Posterior cingulate gyrus (tissue), 11 donors: Measurements from ENCODE around the gene ADGRG6.
A peak's percentile ranks its signal among the peaks of the same experiment; 100 is the strongest.
"Not testable (repeated sequence)": the region's sequence is repeated elsewhere in the genome, so short reads cannot be mapped to it uniquely, and the experiment has no call there.

ENCODE experiments used
- DNase-seq, 10 donors: peaks; one replicate each; pipeline versions ENCODE4 v3.0.0 to v3.0.0-alpha.2; 2020 to 2021; ENCODE audit warnings: mixed read lengths in 3 of 10
- intact Hi-C: fragments of 100-400 bp; cut with DNase I; formaldehyde crosslinking; loops from one replicate; pipeline ENCODE4 v1.15.1; 2023

ADGRG6 gene

DNA sequence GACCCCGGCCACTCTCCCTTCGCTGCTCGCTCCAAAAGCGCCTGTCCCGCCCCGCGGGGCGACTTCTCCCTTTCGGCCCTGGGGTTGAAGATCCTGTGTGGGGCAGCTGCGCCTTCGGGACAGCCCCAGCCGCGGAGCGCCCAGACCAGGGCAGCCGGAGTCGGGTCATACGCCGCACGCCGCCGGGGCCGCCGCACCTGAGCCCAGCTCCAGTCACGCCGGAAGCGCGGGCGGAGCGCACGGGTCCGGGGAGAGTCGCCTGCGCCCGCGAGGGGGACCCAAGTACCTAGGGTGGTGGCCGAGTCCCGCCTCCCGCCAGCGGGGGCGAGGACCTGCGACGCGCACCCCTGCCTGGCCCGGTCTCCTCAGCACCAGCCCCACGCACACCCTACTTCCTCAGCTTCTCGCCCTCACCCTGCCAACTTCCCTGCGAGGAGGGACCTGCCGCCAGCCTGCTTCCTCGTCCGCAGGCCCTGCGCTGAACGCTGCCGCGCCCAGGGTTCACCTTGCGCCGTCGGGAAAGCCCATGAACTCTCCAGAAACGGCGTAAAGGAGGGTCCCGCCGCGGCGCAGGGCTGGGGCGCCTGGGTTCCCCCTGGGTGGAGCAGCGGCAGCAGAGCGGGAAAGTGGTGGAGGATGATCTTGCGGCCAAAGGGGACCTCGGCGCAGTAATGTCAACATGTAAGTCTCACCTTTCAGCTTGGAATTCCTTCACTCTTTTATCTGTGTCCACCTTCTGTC is at the start of gene ADGRG6:
TSS of gene ADGRG6 (plus strand) at position 357 of the 741 bp plus-strand sequence. CDS start at position 680, 323 bp downstream.
- peak in 6 of 10 donors; percentile 10 to 85 (median 42) for DNase-seq
- intact Hi-C loops = no loop called here

DNA sequence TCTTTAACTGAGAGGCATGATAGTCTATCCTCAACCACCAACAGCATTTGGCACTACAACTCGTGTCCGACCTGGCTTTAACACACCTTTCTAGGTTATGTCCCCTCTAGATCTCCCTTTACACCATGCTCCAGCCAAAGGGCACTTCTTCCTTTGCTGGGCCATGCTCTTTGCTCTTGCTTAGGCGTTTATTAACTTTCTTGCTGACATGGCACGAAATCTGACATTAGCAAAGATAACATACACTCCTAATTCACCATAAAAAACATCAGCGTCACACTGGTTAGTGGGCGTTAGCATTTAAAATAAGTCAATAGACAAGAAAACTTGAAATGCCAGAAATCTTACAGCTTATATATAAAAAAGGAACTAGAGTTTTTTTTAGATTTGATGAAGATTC is 47.3 kb upstream of the ADGRG6 start:
- intact Hi-C loops = no loop called here
- no peak for DNase-seq

DNA sequence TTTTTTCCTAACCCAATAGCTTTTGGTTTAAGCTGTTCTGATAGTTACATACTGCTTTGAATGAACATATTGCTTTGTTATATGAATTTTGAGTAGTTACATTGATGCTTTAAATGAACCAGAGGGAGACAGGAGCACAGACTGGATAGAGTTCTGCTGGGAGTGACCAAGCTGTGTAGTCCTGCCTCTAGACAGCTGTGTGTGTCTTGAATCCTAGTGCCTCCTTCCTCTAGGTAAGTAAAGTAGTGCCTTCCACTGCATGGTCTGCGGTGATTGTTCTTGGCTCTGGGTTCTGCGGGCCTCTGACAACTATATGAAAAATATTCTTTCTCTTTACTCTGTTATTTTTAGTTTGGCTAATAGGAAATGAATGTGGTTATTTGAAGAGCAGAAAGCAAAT is 46.0 kb upstream of the ADGRG6 start:
- intact Hi-C loops = no loop called here

DNA sequence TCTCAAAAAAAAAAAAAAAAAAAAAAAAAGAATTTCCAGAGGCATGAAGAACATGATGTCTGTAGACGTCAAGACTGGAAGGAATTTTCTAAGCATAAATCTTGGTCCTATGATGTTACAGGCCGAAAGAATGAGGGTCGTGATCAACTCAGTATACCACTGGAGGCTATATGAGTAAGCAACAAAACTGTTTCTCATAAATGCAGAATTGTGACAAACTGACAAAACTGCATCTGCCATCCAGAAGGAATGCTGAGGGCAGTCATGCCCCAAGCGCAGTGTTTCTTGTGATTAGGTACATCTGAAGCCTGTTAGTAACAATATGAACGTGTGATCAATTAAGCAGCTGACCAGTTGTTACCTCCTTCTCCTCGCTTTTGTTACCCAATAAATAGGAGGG is 43.5 kb upstream of the ADGRG6 start:
- intact Hi-C loops = no loop called here
- DNase-seq = no peak

More for the DNA sequence above, 46.0 kb upstream of the ADGRG6 start:
- no peak for DNase-seq

DNA sequence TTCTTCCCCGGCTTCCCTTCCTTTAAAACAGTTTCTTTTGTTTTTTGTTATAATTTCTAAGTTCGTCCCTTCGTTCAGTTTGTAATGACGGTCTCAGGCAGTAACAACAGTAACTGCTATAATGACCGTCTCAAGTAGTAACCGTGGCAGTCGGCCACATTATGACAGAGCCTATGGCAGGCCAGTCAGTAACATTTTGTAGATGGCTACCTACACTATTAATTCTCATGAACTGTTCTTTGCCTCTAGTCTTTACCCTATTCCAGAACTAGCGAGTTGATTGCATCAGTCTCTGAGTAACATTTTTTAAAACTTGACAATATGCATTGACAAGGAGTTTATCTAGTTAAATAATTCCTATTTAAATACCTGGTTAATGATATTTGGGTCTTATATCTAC is 43.0 kb upstream of the ADGRG6 start:
- intact Hi-C loops = no loop called here
- no peak for DNase-seq

DNA sequence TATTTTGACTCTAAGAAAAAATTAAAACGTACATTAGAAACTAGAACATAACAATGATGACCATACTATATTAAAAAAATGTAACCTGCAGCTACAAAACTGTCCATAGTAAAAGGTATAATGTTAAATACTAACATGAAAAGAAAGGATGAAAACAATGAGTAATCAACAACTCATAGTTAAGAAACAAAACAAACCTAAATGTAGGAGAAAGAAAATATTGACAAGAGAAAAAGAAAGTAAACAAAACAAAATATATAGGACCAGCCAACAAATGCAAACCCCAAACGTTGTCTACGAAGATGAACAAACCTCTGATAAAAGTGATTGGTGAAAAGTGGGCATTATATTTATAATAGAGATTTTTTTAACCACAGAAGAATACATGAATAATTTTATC is 41.1 kb upstream of the ADGRG6 start:
- no peak for DNase-seq
- intact Hi-C loops = no loop called here

DNA sequence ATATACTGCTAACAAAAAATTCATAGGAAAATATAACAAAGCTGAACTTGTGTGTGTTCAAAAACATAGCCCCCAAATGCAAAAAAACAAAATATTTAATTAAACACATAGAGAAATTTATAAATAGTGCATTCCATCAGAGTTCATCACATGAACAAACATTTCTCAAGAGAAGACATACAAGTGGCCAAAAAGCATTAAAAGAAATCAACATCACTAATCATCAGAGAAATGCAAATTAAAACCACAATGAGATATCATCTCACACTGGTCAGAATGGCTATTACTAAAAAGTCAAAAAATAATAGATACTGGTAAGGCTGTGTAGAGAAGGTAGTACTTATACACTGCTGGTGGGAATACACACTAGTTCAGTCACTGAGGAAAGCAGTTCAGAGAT is 39.6 kb upstream of the ADGRG6 start:
- no peak for DNase-seq
- intact Hi-C loops = no loop called here

DNA sequence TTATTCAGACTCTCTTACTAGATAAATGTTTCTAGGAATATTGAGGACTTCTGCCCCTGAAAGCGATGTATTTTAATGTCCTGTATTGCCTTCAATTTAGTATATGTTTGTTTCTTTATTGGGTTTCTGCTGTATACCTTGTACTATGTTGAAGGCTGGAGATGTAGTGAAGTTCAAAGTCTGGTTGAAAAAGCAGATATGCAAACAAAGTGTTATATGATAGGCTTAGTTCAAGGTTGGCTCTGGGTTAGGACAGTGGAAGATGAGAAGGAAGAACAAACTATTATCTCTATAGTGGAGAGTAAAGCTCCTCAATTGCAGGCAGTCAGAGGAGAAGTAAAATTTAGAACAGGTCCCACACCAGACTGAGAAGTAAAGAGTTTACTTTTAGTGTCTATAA is 36.3 kb upstream of the ADGRG6 start:
- intact Hi-C loops = no loop called here

DNA sequence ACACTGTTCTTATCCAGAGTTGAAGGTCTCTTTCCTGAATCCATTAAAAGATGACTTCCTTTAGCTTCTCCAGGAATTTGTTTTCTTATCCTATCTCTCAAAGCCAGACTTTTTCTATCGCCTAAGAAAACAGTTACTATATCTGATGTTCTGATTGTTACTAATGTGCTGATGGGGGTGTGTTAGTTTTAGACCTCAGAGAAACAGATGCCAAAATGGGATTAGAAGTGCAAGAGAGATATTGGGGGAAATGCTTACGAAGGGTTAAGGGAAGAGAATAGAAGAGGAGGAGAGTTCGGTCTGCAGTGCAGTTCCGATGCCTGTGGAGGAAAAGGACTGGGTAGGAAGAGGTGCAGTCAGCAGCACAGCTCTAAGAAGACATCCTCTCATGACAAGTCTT is 35.7 kb upstream of the ADGRG6 start:
- intact Hi-C loops = loop anchor here (1.0 kb wide), 1 partner anchor 24 kb away; no protein-coding TSS in a partner anchor
- DNase-seq = no peak

More for the DNA sequence above, 36.3 kb upstream of the ADGRG6 start:
- no peak for DNase-seq

DNA sequence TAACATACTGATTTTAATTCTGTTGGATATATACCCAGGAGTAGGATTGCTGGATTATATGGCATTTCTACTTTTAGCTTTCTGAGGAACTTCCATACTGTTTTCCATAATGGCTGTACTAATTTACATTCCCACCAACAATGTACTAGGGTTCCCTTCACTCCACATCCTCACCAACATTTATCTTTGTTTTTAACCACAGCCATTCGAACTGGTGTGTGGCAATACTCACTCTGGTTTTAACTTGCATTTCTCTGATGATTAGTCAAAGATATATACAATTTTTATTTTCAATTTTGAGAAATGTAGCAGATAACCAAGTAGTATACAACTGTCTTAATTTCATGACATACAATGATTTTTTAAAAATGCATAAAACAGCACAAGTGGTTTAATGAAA is 30.3 kb upstream of the ADGRG6 start:
- DNase-seq = no peak
- intact Hi-C loops = no loop called here

DNA sequence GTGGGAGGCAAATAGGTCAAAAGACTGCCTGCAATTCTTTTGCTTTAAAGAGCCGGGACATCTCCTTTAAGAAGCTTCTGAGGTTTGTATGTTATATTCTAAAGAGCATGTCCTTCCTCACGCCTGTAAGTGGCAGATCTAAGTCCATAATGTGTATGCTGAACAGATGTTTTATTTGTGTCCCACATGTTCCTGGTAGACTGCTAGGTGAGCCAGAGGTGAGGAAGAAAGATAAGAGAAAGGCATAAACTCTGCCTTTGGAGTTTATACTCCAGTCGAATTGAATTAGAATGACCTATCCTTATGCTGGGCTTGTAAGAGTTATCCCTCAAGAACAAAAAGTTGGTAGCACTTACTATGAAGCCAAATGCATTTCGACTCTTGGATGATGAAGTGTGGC is 27.2 kb upstream of the ADGRG6 start:
- intact Hi-C loops = no loop called here
- DNase-seq = no peak

DNA sequence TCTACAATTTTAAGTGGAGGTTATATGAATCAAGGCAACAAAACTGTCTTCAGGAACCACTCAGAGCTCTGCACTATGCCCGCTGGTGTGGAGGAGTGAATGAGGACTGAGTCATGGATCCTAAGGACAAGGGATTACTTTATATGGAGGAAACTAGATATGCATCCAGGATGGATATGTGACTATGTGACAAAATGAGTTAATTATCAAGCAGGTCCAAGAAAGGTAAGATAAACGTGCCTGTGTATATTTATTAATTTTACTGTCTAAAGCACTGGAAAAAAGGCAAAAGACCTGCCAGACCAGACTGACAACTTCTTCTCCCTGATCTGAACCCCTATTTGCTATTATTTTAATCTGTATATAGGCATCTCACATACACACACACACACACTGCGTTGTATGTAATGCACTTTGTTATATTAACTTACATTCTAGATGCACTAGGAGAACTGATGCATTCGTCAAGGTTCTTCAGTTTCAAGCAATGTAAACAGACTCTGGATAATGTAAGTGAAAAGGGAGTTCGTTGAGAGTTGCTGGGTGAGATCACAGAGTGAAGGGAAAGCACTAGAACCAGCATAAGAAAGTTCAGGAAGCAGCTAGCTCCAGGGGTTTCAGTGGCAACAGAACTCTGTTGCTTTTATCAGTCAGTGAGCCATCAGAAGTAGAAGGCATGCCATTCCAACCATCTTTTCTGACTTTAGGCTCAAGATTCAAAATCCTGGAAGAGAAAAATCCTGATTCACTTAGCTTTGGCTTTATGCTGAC is 26.4 kb upstream of the ADGRG6 start:
- DNase-seq = no peak
- intact Hi-C loops = no loop called here

DNA sequence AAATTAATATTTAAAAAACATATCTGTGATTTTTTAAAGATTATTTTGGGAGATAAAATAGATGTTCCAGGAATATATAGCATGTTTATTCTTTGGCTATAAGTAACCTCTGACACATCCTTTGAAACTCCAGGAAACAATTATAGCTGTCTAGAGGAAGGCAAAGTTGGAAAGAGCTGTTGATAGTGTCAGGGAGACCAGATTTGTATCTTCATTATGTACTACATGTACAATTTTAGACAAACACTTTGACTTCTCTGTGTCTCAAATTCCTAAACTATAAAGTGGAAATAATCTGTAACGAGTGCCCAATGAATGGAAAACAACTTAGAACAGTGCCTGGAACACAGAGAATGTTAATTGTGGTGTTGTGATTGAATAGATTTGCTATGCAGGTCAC is 25.6 kb upstream of the ADGRG6 start:
- intact Hi-C loops = no loop called here
- DNase-seq = no peak

DNA sequence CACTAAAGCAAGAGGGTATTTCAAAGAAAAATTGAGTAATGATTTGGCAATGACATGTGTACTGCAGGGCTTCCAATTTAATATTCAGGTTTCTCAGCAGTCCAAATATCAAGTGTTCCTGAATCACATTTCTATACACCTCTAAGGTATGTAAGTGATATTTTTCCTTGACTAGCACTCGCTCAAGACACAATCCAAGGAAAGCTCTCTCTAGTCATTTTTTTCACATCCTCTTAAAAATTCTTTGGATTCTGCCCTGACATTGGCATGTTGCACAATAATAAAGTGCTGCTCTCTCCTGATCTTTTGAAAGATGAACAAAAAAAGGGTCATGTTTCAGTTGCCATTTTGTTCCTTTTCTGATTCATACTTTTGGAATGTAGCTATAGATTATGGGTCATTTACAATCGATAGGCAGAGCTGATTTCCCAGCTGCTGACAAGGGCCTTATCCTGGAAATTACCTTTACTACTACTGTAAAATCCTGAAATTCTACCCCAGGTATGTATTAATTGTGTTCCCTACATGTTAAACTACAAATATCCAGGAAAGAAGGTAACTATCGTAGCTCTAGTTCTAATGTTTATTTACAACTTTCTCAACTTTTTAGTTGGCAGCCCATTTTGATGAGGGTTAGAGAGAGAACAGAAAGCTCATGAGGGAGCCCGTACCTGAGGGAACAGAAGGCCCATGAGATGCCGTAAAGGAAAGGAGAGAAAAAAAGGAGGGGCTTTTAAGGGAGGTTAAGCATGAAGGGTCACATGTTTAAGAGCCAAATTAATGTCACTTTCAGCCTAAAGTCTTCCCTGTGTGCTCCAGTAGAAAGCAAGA is 22.2 kb upstream of the ADGRG6 start:
- DNase-seq = no peak
- intact Hi-C loops = no loop called here

DNA sequence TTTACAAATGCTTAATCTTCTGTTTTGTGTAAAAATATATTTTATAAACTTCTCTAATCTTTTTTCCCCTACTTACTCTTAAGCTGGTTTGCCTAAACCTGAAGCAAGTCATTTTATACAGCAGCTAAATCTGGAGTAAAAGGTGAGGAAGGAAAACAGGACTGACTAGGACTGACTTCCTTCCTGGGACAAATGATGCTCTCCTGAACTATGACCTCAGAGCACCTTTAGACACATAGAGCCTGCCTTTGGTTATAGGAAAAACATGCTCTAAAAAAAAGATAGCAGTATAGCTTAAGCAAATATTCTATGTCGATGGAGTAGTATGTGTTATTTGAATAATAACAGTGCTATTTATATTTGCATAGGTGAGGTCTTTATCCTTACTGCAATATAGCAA is 21.5 kb upstream of the ADGRG6 start:
- intact Hi-C loops = no loop called here
- DNase-seq = no peak

DNA sequence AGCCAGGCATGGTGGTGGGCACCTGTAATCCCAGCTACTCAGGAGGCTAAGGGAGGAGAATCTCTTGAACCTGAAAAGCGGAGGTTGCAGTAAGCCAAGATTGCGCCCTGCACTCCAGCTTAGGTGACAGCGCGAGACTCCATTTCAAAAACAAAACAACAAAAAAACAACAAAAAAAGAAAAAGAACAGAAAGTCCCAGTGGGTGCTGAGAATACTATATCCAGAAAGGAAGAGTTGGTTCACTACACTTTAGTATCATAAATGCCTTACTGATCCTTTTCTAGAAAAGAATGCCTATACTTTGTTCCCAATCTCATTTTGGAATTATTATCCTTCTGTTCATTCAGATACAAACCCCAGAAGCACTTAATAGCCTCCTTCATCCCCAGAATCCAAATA is 20.9 kb upstream of the ADGRG6 start:
- intact Hi-C loops = no loop called here

DNA sequence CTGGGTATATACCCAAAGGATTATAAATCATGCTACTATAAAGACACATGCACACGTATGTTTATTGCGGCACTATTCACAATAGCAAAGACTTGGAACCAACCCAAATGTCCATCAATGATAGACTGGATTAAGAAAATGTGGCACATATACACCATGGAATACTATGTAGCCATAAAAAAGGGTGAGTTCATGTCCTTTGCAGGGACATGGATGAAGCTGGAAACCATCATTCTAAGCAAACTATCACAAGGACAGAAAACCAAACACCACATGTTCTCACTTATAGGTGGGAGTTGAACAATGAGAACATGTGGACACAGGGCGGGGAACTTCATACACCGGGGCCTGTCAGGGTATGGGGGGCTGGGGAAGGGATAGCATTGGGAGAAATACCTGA is 18.7 kb upstream of the ADGRG6 start:
- intact Hi-C loops, DNase-seq: not testable (repeated sequence)

More for the DNA sequence above, 20.9 kb upstream of the ADGRG6 start:
- no peak for DNase-seq

DNA sequence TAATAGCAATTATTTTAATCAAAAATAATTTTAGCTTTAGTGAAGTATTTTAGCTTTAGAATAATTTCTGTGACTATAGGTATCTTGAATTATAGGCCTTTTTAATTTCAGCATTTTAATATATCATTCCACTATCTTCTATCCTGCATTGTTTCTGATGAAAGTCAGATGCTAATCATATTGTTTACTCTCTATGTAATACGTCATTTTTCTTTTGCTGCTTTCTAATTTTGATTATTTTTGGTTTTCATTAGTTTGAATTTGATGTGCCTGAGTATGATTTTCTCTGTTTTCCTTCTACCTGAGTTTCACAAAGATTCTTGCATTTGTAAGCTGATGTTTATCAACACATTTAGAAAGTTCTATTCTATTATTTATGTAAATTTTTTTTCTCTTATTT is 17.4 kb upstream of the ADGRG6 start:
- DNase-seq = no peak
- intact Hi-C loops = no loop called here

DNA sequence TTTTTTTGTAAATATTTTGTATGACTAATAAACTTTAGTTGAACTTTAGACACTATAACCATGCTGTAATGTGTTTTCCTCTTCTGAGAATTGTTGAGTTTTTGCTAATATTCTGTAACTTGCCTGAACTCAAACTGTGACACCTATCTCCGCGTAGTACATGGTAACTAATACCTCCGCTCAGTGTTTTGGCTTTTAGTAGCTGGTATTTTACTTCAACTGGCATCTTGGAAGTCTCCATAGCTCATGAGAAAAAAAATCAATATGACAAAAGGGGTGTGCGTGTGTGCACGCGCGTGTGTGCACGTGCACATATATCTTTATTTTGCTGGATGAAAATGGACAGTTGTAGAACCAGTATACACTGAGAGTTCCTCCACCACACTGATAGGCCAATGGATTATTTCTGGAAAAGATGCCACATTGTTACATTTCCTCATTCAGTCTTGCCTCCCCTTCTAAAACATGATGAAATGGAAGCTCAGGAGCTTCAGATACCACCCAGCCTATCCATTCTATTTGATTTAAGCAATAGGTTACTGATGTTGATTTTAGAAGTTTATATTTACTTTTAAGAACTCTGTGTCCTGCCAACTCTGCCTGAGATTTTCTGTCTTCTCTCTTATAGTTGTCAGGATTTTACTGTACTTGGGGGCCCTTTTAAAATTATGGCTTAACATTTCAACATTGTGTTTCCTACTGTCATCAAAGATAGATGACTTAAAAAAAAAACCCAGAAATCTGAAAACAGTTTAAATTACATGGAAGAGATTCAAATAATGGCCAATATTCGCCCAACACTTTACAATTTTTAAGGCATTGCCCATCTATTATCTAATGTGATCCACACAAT is 16.3 kb upstream of the ADGRG6 start:
- DNase-seq = no peak
- intact Hi-C loops = no loop called here

DNA sequence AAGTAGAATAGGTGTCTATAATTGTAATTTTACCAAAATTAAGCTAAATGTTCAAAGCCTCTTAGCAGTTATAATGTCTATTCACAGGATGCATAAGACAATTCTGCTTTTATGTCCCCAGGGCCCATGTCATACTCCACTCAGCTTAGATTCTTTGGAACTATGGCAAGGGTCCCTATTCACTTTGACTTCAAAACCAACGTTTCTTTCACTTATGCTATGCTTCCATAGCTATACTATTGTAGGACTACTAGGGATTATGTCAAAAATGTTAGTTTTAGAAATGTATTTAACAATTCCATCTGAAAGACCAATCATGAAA is 15.8 kb upstream of the ADGRG6 start:
- no peak for DNase-seq
- intact Hi-C loops = no loop called here
